PC-3 (cell line): ENCODE results near the gene MKRN2OS. TPM values are rescaled to one million over a fixed set of nuclear protein-coding genes. Genes with fewer than 3 reads are reported as not detected.

Experiments used
- ATAC-seq: fragments of 200-7000 bp; cut with Tn5 transposase; 2 replicates; pipeline ENCODE4 v1.9.1; 2020; ENCODE audit warnings: mild to moderate bottlenecking, moderate library complexity
- BruUV-seq: library from RNA; stranded (reverse); fragments of 400-500 nt; replicated peaks from 2 replicates; lab custom pipeline; 2021; lab: Mats Ljungman, UMichigan
- CTCF ChIA-PET: fragments of 300-600 bp; sonication (Branson Sonifier 250); formaldehyde crosslinking; loops from one replicate; lab custom pipeline; 2022; ENCODE audit warnings: antibody characterized with exemption; lab: Charles Lee
- POLR2A ChIA-PET: fragments of 300-600 bp; sonication (Branson Sonifier 250); formaldehyde crosslinking; loops from one replicate; lab custom pipeline; 2022; ENCODE audit warnings: antibody characterized with exemption; ENCODE audit not compliant: unreplicated experiment; lab: Charles Lee
- DNase-seq: peaks from one replicate; pipeline ENCODE4 v3.0.0-alpha.2; 2015
- H2AFZ ChIP-seq: fragments of 300-600 bp; sonication (generic); 2 replicates; pipeline ENCODE4 v1.6.0; 2016; ENCODE audit warnings: antibody characterized with exemption, low read length
- H3F3A ChIP-seq: fragments of 300-600 bp; sonication (generic); one replicate; pipeline ENCODE4 v1.6.0; 2017; ENCODE audit warnings: antibody characterized with exemption, low read length, control low read depth, mild to moderate bottlenecking; ENCODE audit not compliant: unreplicated experiment
- H3K27ac ChIP-seq: fragments of 300-600 bp; sonication (generic); 2 replicates; pipeline ENCODE4 v1.5.1; 2016; ENCODE audit warnings: mild to moderate bottlenecking, low read length
- H3K27me3 ChIP-seq: fragments of 300-600 bp; sonication (generic); 2 replicates; pipeline ENCODE4 v1.6.1; 2016; ENCODE audit warnings: low read length, mixed read lengths
- H3K36me3 ChIP-seq: fragments of 300-600 bp; sonication (generic); 2 replicates; pipeline ENCODE4 v1.6.1; 2016; ENCODE audit warnings: low read depth, mixed run types, low read length, mixed read lengths
- H3K4me1 ChIP-seq: fragments of 300-600 bp; sonication (generic); 2 replicates; pipeline ENCODE4 v1.5.1; 2016; ENCODE audit warnings: low read length; ENCODE audit not compliant: insufficient read depth
- H3K4me2 ChIP-seq: fragments of 300-600 bp; sonication (generic); 2 replicates; pipeline ENCODE4 v1.6.0; 2016; ENCODE audit warnings: low read length
- H3K4me3 ChIP-seq: fragments of 300-600 bp; sonication (generic); 2 replicates; pipeline ENCODE4 v1.5.1; 2016; ENCODE audit warnings: mild to moderate bottlenecking, low read length, mixed read lengths
- H3K79me2 ChIP-seq: fragments of 300-600 bp; sonication (generic); 2 replicates; pipeline ENCODE4 v1.6.1; 2017; ENCODE audit warnings: low read length, mixed read lengths
- H3K9ac ChIP-seq: fragments of 300-600 bp; sonication (generic); 2 replicates; pipeline ENCODE4 v1.6.0; 2016; ENCODE audit warnings: mild to moderate bottlenecking, low read length
- H3K9me2 ChIP-seq: fragments of 300-600 bp; sonication (generic); replicated peaks from 2 replicates; pipeline ENCODE4 v1.6.1; 2016; ENCODE audit warnings: mixed run types, low read length, mixed read lengths
- H3K9me3 ChIP-seq: fragments of 300-600 bp; sonication (generic); 2 replicates; pipeline ENCODE4 v1.6.1; 2016; ENCODE audit warnings: low read length, mixed read lengths
- H4K20me1 ChIP-seq: fragments of 300-600 bp; sonication (generic); 2 replicates; pipeline ENCODE4 v1.6.1; 2016; ENCODE audit warnings: low read length, mixed read lengths
- EZH2 ChIP-seq: fragments of 300-600 bp; sonication (generic); IDR thresholded peaks from one replicate; pipeline ENCODE4 v1.6.1; 2017; ENCODE audit warnings: antibody characterized with exemption, mild to moderate bottlenecking, low read length; ENCODE audit not compliant: unreplicated experiment
- EZH2phosphoT487 ChIP-seq: fragments of 300-600 bp; sonication (generic); IDR thresholded peaks from 2 replicates; pipeline ENCODE4 v1.6.1; 2018; ENCODE audit warnings: mild to moderate bottlenecking, antibody characterized with exemption, low read length, borderline replicate concordance
- intact Hi-C: fragments of 100-400 bp; cut with micrococcal nuclease; formaldehyde crosslinking; loops from 2 replicates; pipeline ENCODE4 v1.9.0; 2023
- total RNA-seq: library from RNA; depleted of rRNA; stranded (reverse); fragments of >200 nt; gene quantifications from 2 replicates; pipeline ENCODE4 v1.2.3, GENCODE V29; 2014
- TF ChIP-seq, protein P1 (sequence below): fragments of 300-600 bp; sonication (generic); conservative IDR thresholded peaks from 2 replicates; pipeline ENCODE4 v1.5.1; 2017; ENCODE audit warnings: antibody characterized with exemption, low read depth, mild to moderate bottlenecking, low read length

The MKRN2OS gene
- total RNA-seq, 1 experiment from 2014 or later, result 6.6 TPM

DNA sequence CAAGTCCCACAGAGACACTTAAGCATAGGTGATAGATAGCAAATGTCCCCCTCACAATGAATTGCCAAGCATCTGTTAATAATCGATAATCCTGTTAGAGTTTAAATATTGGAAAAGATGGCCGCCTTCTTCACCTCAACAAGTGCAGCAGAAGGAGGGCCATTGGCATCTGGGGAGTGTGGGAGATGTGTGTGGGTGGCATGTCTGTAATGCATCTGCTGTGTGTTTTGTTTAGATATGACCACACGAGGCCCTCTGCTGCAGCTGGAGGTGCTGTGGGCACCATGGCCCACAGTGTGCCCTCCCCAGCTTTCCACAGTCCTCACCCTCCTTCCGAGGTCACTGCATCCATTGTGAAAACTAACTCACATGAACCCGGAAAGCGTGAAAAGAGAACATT is 24.5 kb upstream of the MKRN2OS start:
- TF ChIP-seq, protein P1, sequence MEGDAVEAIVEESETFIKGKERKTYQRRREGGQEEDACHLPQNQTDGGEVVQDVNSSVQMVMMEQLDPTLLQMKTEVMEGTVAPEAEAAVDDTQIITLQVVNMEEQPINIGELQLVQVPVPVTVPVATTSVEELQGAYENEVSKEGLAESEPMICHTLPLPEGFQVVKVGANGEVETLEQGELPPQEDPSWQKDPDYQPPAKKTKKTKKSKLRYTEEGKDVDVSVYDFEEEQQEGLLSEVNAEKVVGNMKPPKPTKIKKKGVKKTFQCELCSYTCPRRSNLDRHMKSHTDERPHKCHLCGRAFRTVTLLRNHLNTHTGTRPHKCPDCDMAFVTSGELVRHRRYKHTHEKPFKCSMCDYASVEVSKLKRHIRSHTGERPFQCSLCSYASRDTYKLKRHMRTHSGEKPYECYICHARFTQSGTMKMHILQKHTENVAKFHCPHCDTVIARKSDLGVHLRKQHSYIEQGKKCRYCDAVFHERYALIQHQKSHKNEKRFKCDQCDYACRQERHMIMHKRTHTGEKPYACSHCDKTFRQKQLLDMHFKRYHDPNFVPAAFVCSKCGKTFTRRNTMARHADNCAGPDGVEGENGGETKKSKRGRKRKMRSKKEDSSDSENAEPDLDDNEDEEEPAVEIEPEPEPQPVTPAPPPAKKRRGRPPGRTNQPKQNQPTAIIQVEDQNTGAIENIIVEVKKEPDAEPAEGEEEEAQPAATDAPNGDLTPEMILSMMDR, result no peak
- TF ChIP-seq EZH2phosphoT487 (no peak), EZH2 (no peak)
- no peak overlapping the region for H3K27ac ChIP-seq
- H3K27me3 ChIP-seq, result no peaks in the 10 kb centered on the region
- POLR2A ChIA-PET, result no interaction called here
- peaks cover 56% of the 10 kb centered on the region for H3K36me3 ChIP-seq
- H3F3A ChIP-seq, result no peaks in the 10 kb centered on the region
- peaks cover 4% of the 10 kb centered on the region; the same call in 1 of the 2 replicates for H3K9me3 ChIP-seq
- no peaks in the 10 kb centered on the region for H3K4me1 ChIP-seq
- intact Hi-C loops, result no loop called here
- BruUV-seq, result no TSS peak
- ATAC-seq (no peak), DNase-seq (no peak)
- peaks cover 13% of the 10 kb centered on the region; the same call in 1 of the 2 replicates for H4K20me1 ChIP-seq
- CTCF ChIA-PET, result no interaction called here
- H3K9me2 ChIP-seq, result no peaks in the 10 kb centered on the region
- no peak overlapping the region for H2AFZ ChIP-seq
- H3K4me2 ChIP-seq, result no peak overlapping the region
- peaks cover 43% of the 10 kb centered on the region for H3K79me2 ChIP-seq
- H3K9ac ChIP-seq, result no peak overlapping the region
- H3K4me3 ChIP-seq, result no peak overlapping the region

- H3K4me2 ChIP-seq, result no peak overlapping the region
- BruUV-seq, result no TSS peak
- peaks cover 4% of the 10 kb centered on the region; the same call in 1 of the 2 replicates for H3K9me3 ChIP-seq
- no peaks in the 10 kb centered on the region for H3K27me3 ChIP-seq
- no peaks in the 10 kb centered on the region for H3F3A ChIP-seq
- DNase-seq (no peak), ATAC-seq (no peak)
- intact Hi-C loops, result no loop called here
- no peaks in the 10 kb centered on the region for H3K4me1 ChIP-seq
- no peak overlapping the region for H2AFZ ChIP-seq
- H3K9ac ChIP-seq, result no peak overlapping the region
- H4K20me1 ChIP-seq, result peaks cover 13% of the 10 kb centered on the region; the same call in 1 of the 2 replicates
- no peak overlapping the region for H3K4me3 ChIP-seq
- TF ChIP-seq EZH2phosphoT487 (no peak), EZH2 (no peak)
- TF ChIP-seq, protein P1, result no peak
- peaks cover 45% of the 10 kb centered on the region for H3K36me3 ChIP-seq
- H3K9me2 ChIP-seq, result no peaks in the 10 kb centered on the region
- ChIA-PET POLR2A (no interaction called here), CTCF (no interaction called here)
- H3K27ac ChIP-seq, result no peak overlapping the region
- H3K79me2 ChIP-seq, result peaks cover 54% of the 10 kb centered on the region
These were observed 23.4 kb upstream of the MKRN2OS start for GRCh38 chr3:12568747-12569146.

- Histone ChIP-seq H2AFZ (no peak overlapping the region), H3K9ac (no peak overlapping the region), H3K9me3 (peaks cover 4% of the 10 kb centered on the region; the same call in 1 of the 2 replicates), H3K36me3 (peaks cover 34% of the 10 kb centered on the region), H3K9me2 (no peaks in the 10 kb centered on the region), H3F3A (no peaks in the 10 kb centered on the region), H3K4me1 (no peaks in the 10 kb centered on the region), H3K79me2 (peaks cover 70% of the 10 kb centered on the region), H3K27me3 (no peaks in the 10 kb centered on the region), H3K27ac (no peak overlapping the region), H4K20me1 (peaks cover 16% of the 10 kb centered on the region; the same call in 1 of the 2 replicates), H3K4me2 (no peak overlapping the region), H3K4me3 (no peak overlapping the region)
- no peak for ATAC-seq
- TF ChIP-seq EZH2, result no peak
- TF ChIP-seq, protein P1, result no peak
- TF ChIP-seq EZH2phosphoT487, result no peak
- intact Hi-C loops, result no loop called here
- ChIA-PET CTCF (no interaction called here), POLR2A (no interaction called here)
- DNase-seq, result no peak
- no TSS peak for BruUV-seq
These were observed 21.7 kb upstream of the MKRN2OS start for GRCh38 chr3:12566976-12567375.
